Central memory CD8-positive, alpha-beta T cell (primary cell): ENCODE data around the gene SLC35A5.
A peak's percentile ranks its signal among the peaks of the same experiment; 100 is the strongest.
"Not testable (repeated sequence)": the region's sequence is repeated elsewhere in the genome, so short reads cannot be mapped to it uniquely, and the experiment has no call there.

ENCODE experiments used
- ATAC-seq: fragments of 150-1000 bp; cut with Tn5 transposase; replicated peaks from 2 replicates; pipeline ENCODE4 v1.10.0; 2022; ENCODE audit warnings: mild to moderate bottlenecking, moderate FRiP score, moderate number of reproducible peaks; ENCODE audit not compliant: poor library complexity, severe bottlenecking; ENCODE audit errors: extremely low read depth
- DNase-seq, 2 donors: peaks; one replicate each; pipeline ENCODE4 v3.0.0; 2021; ENCODE audit warnings: low spot score in 2 of 2
- H3K27ac Mint-ChIP-seq: one replicate; pipeline ENCODE4 v1.8.0; 2022; ENCODE audit warnings: low read depth, mild to moderate bottlenecking, moderate library complexity, mixed read lengths
- H3K27me3 Mint-ChIP-seq: one replicate; pipeline ENCODE4 v1.8.0; 2022; ENCODE audit warnings: mixed read lengths
- H3K36me3 Mint-ChIP-seq: one replicate; pipeline ENCODE4 v1.8.0; 2022; ENCODE audit warnings: mild to moderate bottlenecking, moderate library complexity, mixed read lengths; ENCODE audit not compliant: insufficient read depth
- H3K4me1 Mint-ChIP-seq: one replicate; pipeline ENCODE4 v1.8.0; 2022; ENCODE audit warnings: mixed read lengths
- H3K4me3 Mint-ChIP-seq: one replicate; pipeline ENCODE4 v1.8.0; 2022; ENCODE audit warnings: mild to moderate bottlenecking, moderate library complexity, mixed read lengths
- H3K9me3 Mint-ChIP-seq: one replicate; pipeline ENCODE4 v1.8.0; 2022; ENCODE audit warnings: mixed read lengths

The SLC35A5 gene, protein sequence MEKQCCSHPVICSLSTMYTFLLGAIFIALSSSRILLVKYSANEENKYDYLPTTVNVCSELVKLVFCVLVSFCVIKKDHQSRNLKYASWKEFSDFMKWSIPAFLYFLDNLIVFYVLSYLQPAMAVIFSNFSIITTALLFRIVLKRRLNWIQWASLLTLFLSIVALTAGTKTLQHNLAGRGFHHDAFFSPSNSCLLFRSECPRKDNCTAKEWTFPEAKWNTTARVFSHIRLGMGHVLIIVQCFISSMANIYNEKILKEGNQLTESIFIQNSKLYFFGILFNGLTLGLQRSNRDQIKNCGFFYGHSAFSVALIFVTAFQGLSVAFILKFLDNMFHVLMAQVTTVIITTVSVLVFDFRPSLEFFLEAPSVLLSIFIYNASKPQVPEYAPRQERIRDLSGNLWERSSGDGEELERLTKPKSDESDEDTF

DNA sequence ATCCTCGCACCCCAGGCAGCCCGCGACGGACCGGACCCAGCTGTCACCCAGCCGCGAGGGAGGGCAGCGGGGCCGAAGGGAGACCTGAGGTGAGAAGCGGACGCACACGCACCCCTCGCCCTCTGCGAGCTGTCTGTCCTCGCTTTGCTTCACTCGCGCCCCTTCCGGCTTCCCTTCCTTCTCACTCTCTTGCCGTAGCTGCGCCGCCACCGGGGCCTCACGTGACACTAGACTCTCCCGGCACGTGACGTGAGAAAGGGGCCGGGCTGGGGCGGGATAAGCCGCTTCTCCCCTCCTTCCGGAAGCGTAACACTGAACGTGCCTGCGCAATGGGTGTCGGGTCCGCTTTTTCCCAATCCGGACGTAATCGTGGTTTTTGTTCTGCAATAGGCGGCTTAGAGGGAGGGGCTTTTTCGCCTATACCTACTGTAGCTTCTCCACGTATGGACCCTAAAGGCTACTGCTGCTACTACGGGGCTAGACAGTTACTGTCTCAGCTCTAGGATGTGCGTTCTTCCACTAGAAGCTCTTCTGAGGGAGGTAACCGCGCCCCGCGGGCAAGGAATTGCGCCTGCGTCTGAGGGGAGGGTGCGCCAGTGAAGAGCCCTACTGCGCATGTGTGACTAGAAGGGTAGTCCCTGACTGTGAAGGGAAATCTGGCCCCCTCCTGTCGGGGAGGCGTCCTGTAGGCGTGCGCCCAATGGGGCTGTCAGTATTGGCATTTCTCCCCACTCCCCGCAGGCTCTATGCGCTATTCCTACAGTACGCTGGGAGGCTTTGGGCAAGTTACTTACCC, at the start of gene SLC35A5, which contains the start of gene ATG3:
Gene SLC35A5 (plus strand): TSS at position 312 of the 796 bp plus-strand sequence. CDS start 1,359 bp downstream, outside the sequence.
Gene ATG3 (minus strand): TSS at position 229 of the 796 bp plus-strand sequence. CDS start 434 bp downstream, outside the sequence.
- peaks cover 22% of the 10 kb centered on the region for H3K36me3 Mint-ChIP-seq
- H3K27ac Mint-ChIP-seq = peak within 1 kb of the TSS; percentile 97
- H3K4me1 Mint-ChIP-seq = peaks cover 46% of the 10 kb centered on the region
- ATAC-seq (peak; percentile 83), DNase-seq (peak; percentile 99 to 100)
- peak within 1 kb of the TSS; percentile 97 for H3K4me3 Mint-ChIP-seq
- H3K27me3 Mint-ChIP-seq = no peaks in the 10 kb centered on the region
- no peaks in the 10 kb centered on the region for H3K9me3 Mint-ChIP-seq

DNA sequence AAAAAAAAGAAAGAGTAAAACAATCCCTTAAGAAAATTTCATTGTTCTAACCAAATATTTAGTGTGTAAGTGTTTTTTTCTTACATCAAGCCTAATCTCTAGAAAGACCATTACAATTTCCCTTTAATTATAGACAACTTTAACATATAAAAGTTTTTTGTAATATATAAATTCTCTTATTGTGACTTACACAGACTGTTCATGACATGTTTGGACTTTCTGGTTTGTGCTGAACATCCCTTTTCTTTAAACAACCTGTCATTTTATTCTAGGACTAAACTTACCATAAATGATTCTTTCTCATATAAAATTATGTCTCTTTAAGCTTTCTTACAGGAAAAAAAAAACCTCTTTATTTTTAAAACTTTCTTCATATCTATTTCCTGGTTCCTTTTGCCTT, 49.5 kb upstream of the SLC35A5 start:
- H3K9me3 Mint-ChIP-seq = no peaks in the 10 kb centered on the region
- H3K4me1 Mint-ChIP-seq = peaks cover 3% of the 10 kb centered on the region
- H3K27me3 Mint-ChIP-seq = no peaks in the 10 kb centered on the region
- H3K4me3 Mint-ChIP-seq = no peak overlapping the region
- H3K36me3 Mint-ChIP-seq = no peaks in the 10 kb centered on the region
- H3K27ac Mint-ChIP-seq = no peak overlapping the region
- ATAC-seq (no peak), DNase-seq (no peak)

DNA sequence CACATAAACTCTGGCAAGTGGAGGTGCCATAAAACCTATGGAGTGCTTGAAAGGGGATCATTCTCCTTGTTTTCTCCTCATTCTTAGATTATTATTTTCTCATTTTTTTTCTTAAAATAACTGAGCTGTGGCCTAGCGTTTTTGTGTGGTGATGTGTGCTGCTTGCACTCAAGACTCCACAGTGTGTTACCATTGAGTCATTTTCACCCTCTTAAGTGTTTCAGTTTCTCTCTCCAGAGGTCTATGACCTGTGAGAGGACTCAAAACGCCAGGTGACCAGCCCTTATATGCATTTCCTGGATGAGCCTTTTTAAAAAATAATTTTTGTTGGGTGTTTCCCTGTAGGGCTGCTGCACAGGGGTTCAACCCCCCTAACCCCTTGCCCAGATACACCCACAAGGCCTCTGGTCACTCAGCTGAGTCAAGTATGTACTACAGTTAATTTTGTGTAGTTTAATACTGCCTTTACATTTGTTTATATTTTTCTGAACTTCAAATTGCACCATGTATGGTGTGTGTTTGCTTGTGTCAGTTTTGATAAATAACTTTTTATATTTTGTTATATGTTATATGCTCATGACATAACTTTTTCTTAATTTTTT, 47.2 kb upstream of the SLC35A5 start:
- Mint-ChIP-seq H3K27me3 (no peaks in the 10 kb centered on the region), H3K4me1 (peaks cover 9% of the 10 kb centered on the region), H3K9me3 (no peaks in the 10 kb centered on the region), H3K27ac (no peak overlapping the region), H3K4me3 (no peak overlapping the region), H3K36me3 (no peaks in the 10 kb centered on the region)
- DNase-seq = no peak
- ATAC-seq = peak; percentile 40

DNA sequence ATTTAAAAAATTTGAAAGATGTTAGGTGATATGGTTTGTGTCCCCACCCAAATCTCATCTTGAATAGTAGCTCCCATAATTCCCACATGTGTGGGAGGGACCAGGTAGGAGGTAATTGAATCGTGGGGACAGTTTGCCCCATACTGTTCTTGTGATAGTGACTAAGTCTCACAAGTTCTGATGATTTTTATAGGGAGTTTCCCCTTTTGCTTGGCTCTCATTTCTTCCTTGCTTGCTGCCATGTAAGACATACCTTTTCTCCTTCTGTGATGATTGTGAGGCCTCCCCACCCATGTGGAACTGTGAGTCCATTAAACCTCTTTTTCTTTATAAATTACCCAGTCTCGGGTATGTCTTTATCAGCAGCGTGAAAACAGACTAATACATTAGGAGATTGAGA, 42.9 kb upstream of the SLC35A5 start:
- not testable (repeated sequence) for H3K27me3 Mint-ChIP-seq, H3K9me3 Mint-ChIP-seq, H3K36me3 Mint-ChIP-seq, H3K4me1 Mint-ChIP-seq, DNase-seq, H3K27ac Mint-ChIP-seq, ATAC-seq, H3K4me3 Mint-ChIP-seq

DNA sequence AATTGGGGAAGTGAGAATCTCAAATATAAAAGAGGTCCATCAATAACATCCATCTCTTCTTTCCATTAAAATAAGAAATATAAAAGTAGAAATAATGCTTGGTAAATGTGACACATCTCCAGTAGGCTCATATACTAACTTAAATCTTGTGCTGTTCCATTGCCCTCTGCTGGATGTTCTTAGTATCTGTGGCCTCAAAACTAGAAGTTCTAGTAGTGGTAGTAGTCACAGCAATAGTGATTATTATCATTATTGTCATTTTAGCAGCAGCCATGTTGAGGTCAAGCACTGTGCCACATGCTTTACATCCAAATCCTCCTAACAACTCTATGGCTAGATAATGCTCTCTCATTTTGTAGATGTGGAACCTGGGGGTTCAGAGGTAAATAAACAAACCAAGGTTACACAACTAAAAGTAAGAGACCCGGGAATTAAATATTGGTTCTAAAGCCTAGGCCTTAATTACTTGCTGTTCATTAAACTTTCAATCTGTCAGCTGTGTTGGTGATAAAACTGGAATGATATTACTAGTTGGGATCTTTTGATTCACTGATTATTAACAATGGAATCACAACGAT, 42.3 kb upstream of the SLC35A5 start:
- peaks cover 11% of the 10 kb centered on the region for H3K4me1 Mint-ChIP-seq
- no peak overlapping the region for H3K4me3 Mint-ChIP-seq
- no peaks in the 10 kb centered on the region for H3K27me3 Mint-ChIP-seq
- H3K27ac Mint-ChIP-seq = no peak overlapping the region
- DNase-seq (no peak), ATAC-seq (peak; percentile 71)
- H3K9me3 Mint-ChIP-seq = no peaks in the 10 kb centered on the region
- no peaks in the 10 kb centered on the region for H3K36me3 Mint-ChIP-seq

DNA sequence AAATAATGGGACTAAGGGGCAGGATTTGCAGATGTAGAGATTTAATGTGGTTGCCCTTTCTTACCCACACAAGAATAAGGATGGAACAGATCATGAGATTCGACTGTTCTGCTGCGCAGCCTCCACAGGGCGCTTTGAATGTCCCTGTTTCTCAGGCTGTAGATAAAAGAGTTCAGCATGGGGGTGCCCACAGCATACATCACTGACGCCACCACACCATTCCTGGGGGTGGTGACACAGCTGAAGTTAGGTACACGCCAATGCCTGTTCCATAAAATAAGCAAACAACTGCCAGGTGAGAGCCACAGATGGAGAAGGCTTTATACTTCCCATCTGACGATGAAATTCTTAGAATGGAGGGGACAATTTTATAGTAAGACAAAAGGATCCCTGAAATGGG, 37.7 kb upstream of the SLC35A5 start:
- peak overlapping the region; percentile 19 for H3K27ac Mint-ChIP-seq
- H3K4me1 Mint-ChIP-seq, ATAC-seq, H3K9me3 Mint-ChIP-seq, H3K27me3 Mint-ChIP-seq, H3K4me3 Mint-ChIP-seq, DNase-seq, H3K36me3 Mint-ChIP-seq: not testable (repeated sequence)

DNA sequence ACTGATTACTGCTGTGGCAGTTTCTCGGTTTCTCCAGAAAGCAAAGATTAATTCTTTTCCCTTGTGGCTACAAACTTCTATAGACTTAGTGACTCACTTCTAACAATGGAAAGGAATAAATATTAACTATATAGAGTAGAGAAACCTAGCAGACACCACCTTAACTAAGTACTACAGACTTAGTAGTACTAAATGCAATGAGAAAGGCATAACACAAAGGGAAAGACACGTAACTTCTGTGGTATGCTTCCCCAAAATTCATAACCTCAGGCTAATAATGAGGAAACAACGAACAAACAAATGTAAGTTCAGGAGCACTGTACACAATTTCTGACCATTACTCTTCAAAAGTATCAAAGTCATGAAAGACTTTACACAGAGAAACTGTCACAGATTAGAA, 31.3 kb upstream of the SLC35A5 start:
- no peaks in the 10 kb centered on the region for H3K9me3 Mint-ChIP-seq
- H3K27me3 Mint-ChIP-seq = no peaks in the 10 kb centered on the region
- no peak overlapping the region for H3K4me3 Mint-ChIP-seq
- H3K36me3 Mint-ChIP-seq = peaks cover 18% of the 10 kb centered on the region
- peaks cover 5% of the 10 kb centered on the region for H3K4me1 Mint-ChIP-seq
- DNase-seq = no peak
- H3K27ac Mint-ChIP-seq = no peak overlapping the region
- ATAC-seq = no peak

DNA sequence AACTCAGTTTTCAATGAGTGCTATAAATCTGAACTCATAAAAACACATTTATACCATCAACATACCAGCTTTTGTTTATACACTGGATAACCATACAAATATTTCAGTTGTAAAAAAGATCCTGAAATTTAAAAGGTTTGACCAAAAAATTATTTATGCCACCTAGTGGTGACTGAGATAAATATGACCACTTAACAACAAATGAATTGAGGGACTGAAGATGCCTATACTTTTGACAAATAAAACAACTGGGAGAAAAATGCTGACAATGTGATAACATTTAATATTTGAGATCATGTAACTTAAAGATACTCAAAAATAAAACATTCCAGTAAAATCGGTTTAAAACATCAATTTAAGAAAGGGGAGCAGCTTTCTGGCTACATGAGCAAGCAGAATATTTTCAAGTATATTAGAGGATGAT, 30.5 kb upstream of the SLC35A5 start:
- H3K36me3 Mint-ChIP-seq = peaks cover 25% of the 10 kb centered on the region
- DNase-seq = no peak

DNA sequence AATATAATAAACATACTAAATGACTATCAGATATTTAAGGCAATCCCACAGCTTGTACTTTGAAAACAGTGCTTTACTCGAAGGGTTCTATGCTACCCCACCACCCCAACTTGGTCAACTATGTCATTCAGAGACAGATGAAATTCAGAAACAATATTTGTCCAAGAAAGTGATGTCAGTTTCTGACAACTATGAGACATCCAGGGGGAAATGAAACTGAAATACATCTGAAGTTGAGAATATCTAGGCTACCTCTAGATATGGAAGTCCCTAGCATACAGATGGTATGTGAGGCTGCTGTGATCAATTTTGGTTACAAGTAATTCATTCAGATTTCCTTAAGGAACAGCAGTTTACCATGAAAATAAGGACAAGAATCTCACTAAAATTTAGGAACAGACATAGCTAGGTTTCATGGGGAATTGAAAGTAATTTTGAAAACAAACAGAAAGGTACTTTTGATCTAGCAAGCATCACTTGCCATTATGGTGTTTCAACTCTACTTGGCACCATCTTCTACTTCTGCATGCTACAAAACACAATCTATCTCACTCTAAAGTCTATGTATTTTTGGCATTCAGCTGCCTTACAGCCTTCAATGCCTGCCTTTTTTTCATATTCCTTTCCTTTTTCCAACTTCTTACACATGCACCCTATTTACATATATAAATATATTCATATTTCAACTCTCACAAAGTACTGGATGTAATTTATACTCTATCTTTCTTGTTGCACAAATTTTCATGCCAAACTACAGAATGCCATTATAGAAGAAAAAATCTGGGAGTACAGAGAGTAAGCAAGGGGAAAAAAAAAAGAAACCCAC, 21.8 kb upstream of the SLC35A5 start:
- H3K4me3 Mint-ChIP-seq = no peak overlapping the region
- peak overlapping the region; percentile 60 for H3K27ac Mint-ChIP-seq
- no peak for ATAC-seq
- H3K4me1 Mint-ChIP-seq = peaks cover 15% of the 10 kb centered on the region
- H3K27me3 Mint-ChIP-seq = no peaks in the 10 kb centered on the region
- H3K36me3 Mint-ChIP-seq = peaks cover 53% of the 10 kb centered on the region
- DNase-seq = no peak
- no peaks in the 10 kb centered on the region for H3K9me3 Mint-ChIP-seq

More for the DNA sequence above, 30.5 kb upstream of the SLC35A5 start:
- H3K9me3 Mint-ChIP-seq = no peaks in the 10 kb centered on the region
- H3K27ac Mint-ChIP-seq = peak overlapping the region; percentile 70
- H3K27me3 Mint-ChIP-seq = no peaks in the 10 kb centered on the region
- no peak overlapping the region for H3K4me3 Mint-ChIP-seq
- ATAC-seq = no peak
- H3K4me1 Mint-ChIP-seq = peaks cover 5% of the 10 kb centered on the region

DNA sequence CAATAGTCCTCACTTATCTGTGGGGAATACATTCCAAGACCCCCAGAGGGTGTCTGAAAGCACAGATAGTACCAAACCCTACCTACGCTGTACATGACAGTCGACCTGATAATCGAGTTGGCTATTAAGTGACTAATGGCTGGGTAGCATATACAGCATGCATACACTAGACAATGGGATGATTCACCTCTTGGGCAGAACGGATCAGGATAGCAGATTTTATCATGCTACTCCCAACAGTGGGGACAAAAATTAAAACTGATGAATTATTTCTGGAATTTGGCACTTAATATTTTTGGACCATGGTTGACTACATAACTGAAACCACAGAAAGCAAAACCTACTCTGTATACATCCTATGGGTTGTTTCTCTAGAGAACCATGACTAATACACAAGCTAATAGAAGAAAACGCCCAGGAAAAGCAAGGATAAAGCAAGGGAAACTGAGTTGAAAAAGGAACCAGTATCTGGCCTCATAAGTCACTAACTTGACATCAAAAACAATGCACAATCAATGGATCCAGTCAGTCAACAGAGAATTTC, 15.6 kb upstream of the SLC35A5 start:
- no peaks in the 10 kb centered on the region for H3K27me3 Mint-ChIP-seq
- no peak for DNase-seq
- no peak overlapping the region for H3K27ac Mint-ChIP-seq
- H3K4me3 Mint-ChIP-seq = no peak overlapping the region
- ATAC-seq = no peak
- H3K4me1 Mint-ChIP-seq = peaks cover 18% of the 10 kb centered on the region
- no peaks in the 10 kb centered on the region for H3K9me3 Mint-ChIP-seq
- peaks cover 30% of the 10 kb centered on the region for H3K36me3 Mint-ChIP-seq

DNA sequence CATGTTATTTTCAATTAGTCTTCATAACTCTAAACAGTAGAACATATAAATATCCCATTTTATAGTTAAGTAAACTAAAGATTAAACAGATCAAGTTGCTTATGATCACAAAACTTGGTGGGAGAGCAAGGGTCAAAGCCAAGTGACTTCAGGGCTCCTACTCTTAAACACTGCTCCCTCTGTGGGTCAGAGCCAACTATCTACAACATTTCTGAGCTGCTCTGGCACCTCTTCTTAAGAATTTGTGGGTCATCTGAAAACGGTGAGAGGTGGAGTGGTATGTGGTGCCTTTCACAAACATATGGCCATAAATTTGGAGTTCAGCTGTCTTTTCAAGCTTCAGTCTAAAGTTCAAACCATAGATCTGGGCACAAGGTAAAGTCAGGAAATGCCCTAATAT, 11.0 kb upstream of the SLC35A5 start:
- peaks cover 29% of the 10 kb centered on the region for H3K4me1 Mint-ChIP-seq
- ATAC-seq = no peak

More for the DNA sequence above, 11.0 kb upstream of the SLC35A5 start:
- Mint-ChIP-seq H3K27me3 (no peaks in the 10 kb centered on the region), H3K9me3 (no peaks in the 10 kb centered on the region), H3K4me3 (no peak overlapping the region), H3K36me3 (peaks cover 23% of the 10 kb centered on the region), H3K27ac (no peak overlapping the region)
- DNase-seq = no peak
